HepG2 (cell line): ENCODE measurements around the gene ZDHHC14. TPM values are rescaled to one million over a fixed set of nuclear protein-coding genes. Genes with fewer than 3 reads are reported as not detected.

Source experiments
- E2F1 ChIP-seq: sonication (generic); formaldehyde crosslinking; IDR thresholded peaks from 2 replicates; pipeline ENCODE4 v1.5.0; 2020; ENCODE audit warnings: missing genetic modification reagents
- IRX3 ChIP-seq: sonication (generic); formaldehyde crosslinking; IDR thresholded peaks from 2 replicates; pipeline ENCODE4 v1.8.1; 2023; ENCODE audit warnings: mild to moderate bottlenecking, low read depth, missing genetic modification reagents, borderline replicate concordance
- MXD4 ChIP-seq: IDR thresholded peaks from 2 replicates; pipeline ENCODE4 v1.6.1; 2016; ENCODE audit warnings: mild to moderate bottlenecking, missing biosample characterization, missing genetic modification reagents
- MYNN ChIP-seq: sonication (generic); formaldehyde crosslinking; IDR thresholded peaks from 2 replicates; pipeline ENCODE4 v1.4.0; 2020; ENCODE audit warnings: mild to moderate bottlenecking, low read depth, missing genetic modification reagents
- RORA ChIP-seq: sonication (generic); formaldehyde crosslinking; IDR thresholded peaks from 2 replicates; pipeline ENCODE4 v1.5.0; 2020; ENCODE audit warnings: mild to moderate bottlenecking, missing genetic modification reagents, moderate library complexity
- THYN1 ChIP-seq: sonication (generic); formaldehyde crosslinking; IDR thresholded peaks from 2 replicates; pipeline ENCODE4 v1.8.1; 2023; ENCODE audit warnings: low read depth, mild to moderate bottlenecking, moderate library complexity, missing genetic modification reagents, borderline replicate concordance
- TOPORS ChIP-seq: sonication (generic); formaldehyde crosslinking; IDR thresholded peaks from 2 replicates; pipeline ENCODE4 v1.8.0; 2023; ENCODE audit warnings: mild to moderate bottlenecking, missing genetic modification reagents
- UBTF ChIP-seq: sonication (generic); formaldehyde crosslinking; IDR thresholded peaks from 2 replicates; pipeline ENCODE4 v1.4.0; 2020; ENCODE audit warnings: mild to moderate bottlenecking, missing genetic modification reagents
- YY1 ChIP-seq: IDR thresholded peaks from 2 replicates; pipeline ENCODE4 v1.6.1; 2011; ENCODE audit warnings: low read length, low read depth, moderate library complexity, mild to moderate bottlenecking; ENCODE audit not compliant: insufficient read depth, insufficient replicate concordance
- ZFAT ChIP-seq: sonication (generic); formaldehyde crosslinking; conservative IDR thresholded peaks from 2 replicates; pipeline ENCODE4 v1.8.1; 2023; ENCODE audit warnings: missing genetic modification reagents, inconsistent platforms
- ZFP37 ChIP-seq: sonication (generic); formaldehyde crosslinking; IDR thresholded peaks from 2 replicates; pipeline ENCODE4 v1.4.0; 2020; ENCODE audit warnings: missing genetic modification reagents, borderline replicate concordance
- ZFP91 ChIP-seq: sonication (generic); formaldehyde crosslinking; IDR thresholded peaks from 2 replicates; pipeline ENCODE4 v1.9.0; 2022; ENCODE audit warnings: missing genetic modification reagents, mild to moderate bottlenecking, borderline replicate concordance
- ZNF33A ChIP-seq: sonication (generic); formaldehyde crosslinking; IDR thresholded peaks from 2 replicates; pipeline ENCODE4 v1.5.1; 2020; ENCODE audit warnings: missing genetic modification reagents, mild to moderate bottlenecking, moderate library complexity, borderline replicate concordance
- ZNF354B ChIP-seq: sonication (generic); formaldehyde crosslinking; IDR thresholded peaks from 2 replicates; pipeline ENCODE4 v1.8.0; 2022; ENCODE audit warnings: mild to moderate bottlenecking, missing genetic modification reagents
- ZNF687 ChIP-seq: sonication (generic); formaldehyde crosslinking; IDR thresholded peaks from 2 replicates; pipeline ENCODE4 v1.5.1; 2020; ENCODE audit warnings: mild to moderate bottlenecking, missing genetic modification reagents, moderate library complexity
- ZXDC ChIP-seq: sonication (generic); formaldehyde crosslinking; IDR thresholded peaks from 2 replicates; pipeline ENCODE4 v1.5.0; 2020; ENCODE audit warnings: mild to moderate bottlenecking, missing genetic modification reagents
- polyA plus RNA-seq, 8 experiments: library from polyadenylated mRNA; depleted of rRNA in 3 of 8; stranded (reverse) in 7 of 8; unstranded in 1 of 8; fragments of >200 nt; fragmentation: Illumina TruSeq in 4 of 8; extraction: Trizol in 4 of 8; gene quantifications; 2 replicates each; pipeline versions ENCODE4 v1.2.1 to v1.2.3, GENCODE V29; 2011 to 2016; ENCODE audit warnings: low read depth in 4 of 8, missing spikeins in 1 of 8, mixed read lengths in 1 of 8; ENCODE audit not compliant: insufficient read depth in 1 of 8
- total RNA-seq, 5 experiments: library from RNA; depleted of rRNA; stranded (reverse); fragments of >200 nt; fragmentation: Illumina TruSeq; extraction: Trizol; gene quantifications; 2 replicates each; pipeline ENCODE4 v1.2.3, GENCODE V29; 2016; ENCODE audit warnings: low read depth in 1 of 5

Gene ZDHHC14
- total and polyA plus RNA-seq, 2 of the 13 experiments (the other 11 are each of a cell fraction or from before 2014, with no cell fraction given), result 3.7 to 9.5 TPM

GRCh38 chr6:157380458-157380778 lies 572 bp upstream of the ZDHHC14 start (continued):
- TF ChIP-seq ZFAT (CRISPR knock-in tag) (no peak), ZFP37 (CRISPR knock-in tag) (no peak), YY1 (no peak), UBTF (CRISPR knock-in tag) (peak; percentile 86), TOPORS (peak; percentile 71), THYN1 (CRISPR knock-in tag) (peak; percentile 95; the same call in 1 of the 2 replicates), E2F1 (CRISPR knock-in tag) (peak; percentile 28; the same call in 1 of the 2 replicates), MYNN (CRISPR knock-in tag) (no peak), RORA (CRISPR knock-in tag) (no peak), ZFP91 (CRISPR knock-in tag) (peak; percentile 59; the same call in 1 of the 2 replicates), ZNF33A (no peak), ZNF354B (0 out of 2 replicates have a peak, but pooled peaks have one; percentile 53), ZNF687 (CRISPR knock-in tag) (peak; percentile 67; the same call in 1 of the 2 replicates), IRX3 (CRISPR knock-in tag) (peak; percentile 55; the same call in 1 of the 2 replicates), ZXDC (CRISPR knock-in tag) (no peak), MXD4 (CRISPR knock-in tag) (no peak)
